ENCODE results near the gene RIBC2. TPM values are rescaled to one million over a fixed set of nuclear protein-coding genes. Genes with fewer than 3 reads are reported as not detected.

RIBC2 gene
- total RNA-seq, 2 donors from 2014 or later = 6.0 to 7.4 TPM

- Histone ChIP-seq H3K27ac (peak overlapping the region; percentile 34 to 78), H3K9me3 (no peaks in the 10 kb centered on the region), H3K36me3 (no peaks in the 10 kb centered on the region), H3K27me3 (replicated peaks; ENCODE audit: insufficient read depth) (no peaks in the 10 kb centered on the region), H3K4me3 (no peak overlapping the region), H3K4me1 (replicated peaks) (peaks cover 8% of the 10 kb centered on the region)
- no peak for DNase-seq (ENCODE audit: low spot score)
- TF ChIP-seq POLR2AphosphoS5 (IDR thresholded peaks at IDR 0.05) (peak; percentile 51), POLR2A (IDR thresholded peaks at IDR 0.05) (no peak)
- 28% methylated on average over 3 of the region's 3 CpGs for WGBS
- intact Hi-C loops (cut with DNase I) = no loop called here
Observed at GRCh38 chr22:45402466-45402985, 11.0 kb upstream of the RIBC2 start.

GRCh38 chr22:45407793-45408192, 5.7 kb upstream of the RIBC2 start:
- intact Hi-C loops (cut with DNase I) = no loop called here
- Histone ChIP-seq H3K36me3 (no peaks in the 10 kb centered on the region), H3K27ac (no peak overlapping the region), H3K27me3 (replicated peaks; ENCODE audit: insufficient read depth) (no peaks in the 10 kb centered on the region), H3K4me1 (replicated peaks) (peaks cover 3% of the 10 kb centered on the region), H3K4me3 (no peak overlapping the region), H3K9me3 (no peaks in the 10 kb centered on the region)
- TF ChIP-seq CTCF (IDR thresholded peaks at IDR 0.05) (no peak), POLR2AphosphoS5 (IDR thresholded peaks at IDR 0.05) (no peak), POLR2A (IDR thresholded peaks at IDR 0.05) (no peak)
- 96% methylated on average over 5 of the region's 5 CpGs for WGBS
- DNase-seq (ENCODE audit: low spot score) = no peak

GRCh38 chr22:45413013-45413367, 503 bp upstream of the RIBC2 start:
- 89% methylated on average over 27 of the region's 27 CpGs for WGBS
- TF ChIP-seq CTCF (IDR thresholded peaks at IDR 0.05) = no peak
- TF ChIP-seq POLR2A (IDR thresholded peaks at IDR 0.05) = no peak
- no peak for TF ChIP-seq POLR2AphosphoS5 (IDR thresholded peaks at IDR 0.05)
- peak overlapping the region in 1 of 2 donors; percentile 40 for H3K4me3 ChIP-seq
- H3K27ac ChIP-seq = peak overlapping the region in 1 of 2 donors; percentile 62
- intact Hi-C loops (cut with DNase I) = no loop called here
- DNase-seq (ENCODE audit: low spot score) = no peak
- H3K36me3 ChIP-seq = no peaks in the 10 kb centered on the region
- H3K27me3 ChIP-seq (replicated peaks; ENCODE audit: insufficient read depth) = no peaks in the 10 kb centered on the region
- no peaks in the 10 kb centered on the region for H3K9me3 ChIP-seq
- H3K4me1 ChIP-seq (replicated peaks) = no peaks in the 10 kb centered on the region

- Histone ChIP-seq H3K27ac (no peak overlapping the region), H3K36me3 (no peaks in the 10 kb centered on the region), H3K4me1 (replicated peaks) (no peaks in the 10 kb centered on the region), H3K9me3 (no peaks in the 10 kb centered on the region), H3K4me3 (no peak overlapping the region), H3K27me3 (replicated peaks; ENCODE audit: insufficient read depth) (no peaks in the 10 kb centered on the region)
- WGBS = 96% methylated on average over 16 of the region's 16 CpGs
- DNase-seq (ENCODE audit: low spot score) = no peak
- TF ChIP-seq POLR2AphosphoS5 (IDR thresholded peaks at IDR 0.05) (no peak), CTCF (IDR thresholded peaks at IDR 0.05) (no peak), POLR2A (IDR thresholded peaks at IDR 0.05) (no peak)
- intact Hi-C loops (cut with DNase I) = no loop called here
Observed at GRCh38 chr22:45418056-45418769, 4.7 kb downstream of the RIBC2 start.

GRCh38 chr22:45418770-45419138, 5.3 kb downstream of the RIBC2 start:
- H3K27me3 ChIP-seq (replicated peaks; ENCODE audit: insufficient read depth) = no peaks in the 10 kb centered on the region
- WGBS = 98% methylated on average over 6 of the region's 6 CpGs
- H3K4me3 ChIP-seq = no peak overlapping the region
- intact Hi-C loops (cut with DNase I) = no loop called here
- no peak for DNase-seq (ENCODE audit: low spot score)
- no peak for TF ChIP-seq POLR2AphosphoS5 (IDR thresholded peaks at IDR 0.05)
- TF ChIP-seq CTCF (IDR thresholded peaks at IDR 0.05) = no peak
- TF ChIP-seq POLR2A (IDR thresholded peaks at IDR 0.05) = no peak
- H3K27ac ChIP-seq = no peak overlapping the region
- H3K9me3 ChIP-seq = no peaks in the 10 kb centered on the region
- no peaks in the 10 kb centered on the region for H3K4me1 ChIP-seq (replicated peaks)
- no peaks in the 10 kb centered on the region for H3K36me3 ChIP-seq
